Effector memory CD8-positive, alpha-beta T cell (primary cell): Measurements from ENCODE around the gene SLC6A7.
"Not testable (repeated sequence)": the region's sequence is repeated elsewhere in the genome, so short reads cannot be mapped to it uniquely, and the experiment has no call there.

Experiments used
- ATAC-seq: fragments of 150-1000 bp; cut with Tn5 transposase; replicated peaks from 2 replicates; pipeline ENCODE4 v1.10.0; 2021; ENCODE audit warnings: mild to moderate bottlenecking, moderate library complexity
- DNase-seq, 3 experiments: peaks; one replicate each; pipeline ENCODE4 v3.0.0; 2021
- H3K27ac Mint-ChIP-seq, 2 donors: one replicate each; pipeline ENCODE4 v1.8.0; 2022; ENCODE audit warnings: mild to moderate bottlenecking in 2 of 2, mixed read lengths in 2 of 2, moderate library complexity in 2 of 2
- H3K27me3 Mint-ChIP-seq, 2 donors: one replicate each; pipeline ENCODE4 v1.8.0; 2022; ENCODE audit warnings: mixed read lengths in 2 of 2
- H3K36me3 Mint-ChIP-seq: one replicate; pipeline ENCODE4 v1.8.0; 2022; ENCODE audit warnings: mild to moderate bottlenecking, moderate library complexity, mixed read lengths; ENCODE audit not compliant: insufficient read depth
- H3K4me1 Mint-ChIP-seq, 2 donors: one replicate each; pipeline ENCODE4 v1.8.0; 2022; ENCODE audit warnings: low read depth in 2 of 2, mixed read lengths in 2 of 2
- H3K4me3 Mint-ChIP-seq, 2 donors: one replicate each; pipeline ENCODE4 v1.8.0; 2022; ENCODE audit warnings: mild to moderate bottlenecking in 2 of 2, mixed read lengths in 2 of 2, moderate library complexity in 2 of 2
- H3K9me3 Mint-ChIP-seq, 2 donors: one replicate each; pipeline ENCODE4 v1.8.0; 2022; ENCODE audit warnings: mixed read lengths in 2 of 2

The SLC6A7 gene

DNA sequence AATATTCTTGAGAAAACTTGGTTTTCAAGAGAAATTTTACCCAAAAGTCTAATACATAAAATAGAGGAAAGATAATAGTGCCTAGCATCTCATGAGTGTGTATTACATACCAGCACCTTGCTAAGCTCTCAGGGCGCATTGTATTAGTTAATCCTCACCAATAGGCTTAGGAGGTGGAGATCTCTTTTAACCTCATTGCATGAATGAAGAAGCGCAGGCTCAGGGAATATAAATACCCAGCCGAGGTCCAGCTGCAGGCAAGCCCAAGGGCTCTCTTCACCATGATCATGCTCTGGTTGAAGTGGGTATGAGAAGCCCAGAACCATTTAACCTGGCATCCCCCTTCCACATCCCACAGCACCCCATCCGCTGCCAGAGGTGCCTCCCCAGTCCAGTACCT lies 53.7 kb downstream of the SLC6A7 start:
- Mint-ChIP-seq H3K36me3 (no peaks in the 10 kb centered on the region), H3K27me3 (peaks cover 0 to 23% of the 10 kb centered on the region in 2 donors), H3K9me3 (no peaks in the 10 kb centered on the region), H3K4me3 (no peak overlapping the region), H3K27ac (no peak overlapping the region), H3K4me1 (no peaks in the 10 kb centered on the region)
- ATAC-seq (no peak), DNase-seq (no peak)

DNA sequence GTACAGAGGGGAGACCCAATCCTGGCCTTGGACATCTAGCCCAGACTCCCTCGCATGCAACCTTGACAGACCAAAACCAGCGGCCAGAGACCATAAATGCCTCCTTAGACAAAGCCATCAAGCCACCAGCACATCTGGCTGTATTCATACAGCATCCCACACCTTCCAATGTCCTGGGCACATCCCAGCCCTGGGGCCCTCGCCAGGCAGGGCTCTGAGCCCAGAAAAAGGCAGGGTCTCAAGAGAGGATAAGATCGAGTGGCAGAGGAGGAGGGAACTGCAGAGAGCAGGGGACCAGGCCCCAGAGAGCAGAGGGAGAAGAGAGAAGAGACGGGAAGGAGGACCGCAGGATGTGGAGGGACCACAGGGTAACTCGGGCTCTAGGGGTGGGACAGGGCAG lies 54.3 kb downstream of the SLC6A7 start:
- no peak overlapping the region for H3K27ac Mint-ChIP-seq
- H3K27me3 Mint-ChIP-seq, result peaks cover 0 to 29% of the 10 kb centered on the region in 2 donors
- H3K4me3 Mint-ChIP-seq, result no peak overlapping the region
- no peak for ATAC-seq
- no peaks in the 10 kb centered on the region for H3K4me1 Mint-ChIP-seq
- no peak for DNase-seq
- no peaks in the 10 kb centered on the region for H3K9me3 Mint-ChIP-seq
- no peaks in the 10 kb centered on the region for H3K36me3 Mint-ChIP-seq

DNA sequence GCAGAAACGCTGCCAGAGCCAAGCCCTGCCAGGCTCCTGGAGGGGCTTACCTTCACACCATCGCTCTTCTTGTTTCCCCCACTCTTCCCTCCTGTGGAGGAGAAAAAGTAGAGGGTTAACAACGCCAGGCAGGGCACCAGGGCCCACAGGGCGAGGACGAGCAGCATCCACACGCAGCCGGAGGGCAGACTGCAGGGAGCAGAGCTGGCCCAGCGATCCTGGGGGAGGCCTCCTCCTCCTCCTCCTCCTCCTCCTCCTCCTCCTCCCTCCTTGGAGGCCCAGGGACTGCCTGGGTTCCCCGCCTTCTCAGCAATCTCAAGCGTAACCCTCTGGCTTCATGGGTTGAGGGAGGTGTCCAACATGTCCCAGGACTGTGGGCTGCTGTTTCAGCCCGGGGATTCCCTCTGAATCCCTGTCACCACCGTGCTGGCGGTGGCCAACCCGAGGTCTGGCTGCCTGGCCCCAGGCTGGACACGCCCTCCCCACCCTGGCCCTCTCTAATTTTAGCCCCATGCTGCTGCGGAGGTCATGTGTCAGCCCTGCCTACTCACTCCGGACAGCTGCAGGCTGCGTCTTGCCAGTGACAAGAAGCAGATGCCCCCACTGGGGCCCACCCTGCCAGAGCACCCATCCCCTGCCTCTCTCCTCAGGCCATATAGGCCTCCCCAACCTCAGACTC lies 55.4 kb downstream of the SLC6A7 start:
- Mint-ChIP-seq H3K4me1 (no peaks in the 10 kb centered on the region), H3K27ac (no peak overlapping the region), H3K9me3 (no peaks in the 10 kb centered on the region), H3K27me3 (peaks cover 6 to 39% of the 10 kb centered on the region in 2 donors), H3K4me3 (no peak overlapping the region), H3K36me3 (no peaks in the 10 kb centered on the region)
- DNase-seq, result no peak
- ATAC-seq, result no peak

DNA sequence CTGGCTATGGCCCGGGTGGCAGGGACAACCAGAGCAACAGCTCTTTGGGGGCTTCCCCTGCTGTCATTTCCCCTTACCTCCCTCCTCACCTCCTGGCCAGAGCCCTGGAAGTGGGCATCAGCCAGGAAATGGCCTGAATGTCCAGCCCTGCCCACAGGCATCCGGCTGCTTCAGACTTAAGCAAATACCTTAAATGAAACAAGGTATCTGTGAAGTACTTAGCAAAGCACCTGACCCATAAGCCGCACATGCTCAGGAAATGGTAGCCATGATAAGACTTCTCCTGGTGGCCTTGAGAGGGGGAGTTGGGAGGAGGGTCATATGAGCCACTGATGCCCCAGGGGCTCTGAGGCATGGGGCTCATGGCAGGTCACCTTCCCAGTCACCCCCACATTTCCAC lies 55.9 kb downstream of the SLC6A7 start:
- Mint-ChIP-seq H3K4me3 (no peak overlapping the region), H3K27me3 (peaks cover 6 to 39% of the 10 kb centered on the region in 2 donors), H3K9me3 (no peaks in the 10 kb centered on the region), H3K4me1 (no peaks in the 10 kb centered on the region), H3K27ac (no peak overlapping the region), H3K36me3 (no peaks in the 10 kb centered on the region)
- no peak for DNase-seq
- no peak for ATAC-seq

DNA sequence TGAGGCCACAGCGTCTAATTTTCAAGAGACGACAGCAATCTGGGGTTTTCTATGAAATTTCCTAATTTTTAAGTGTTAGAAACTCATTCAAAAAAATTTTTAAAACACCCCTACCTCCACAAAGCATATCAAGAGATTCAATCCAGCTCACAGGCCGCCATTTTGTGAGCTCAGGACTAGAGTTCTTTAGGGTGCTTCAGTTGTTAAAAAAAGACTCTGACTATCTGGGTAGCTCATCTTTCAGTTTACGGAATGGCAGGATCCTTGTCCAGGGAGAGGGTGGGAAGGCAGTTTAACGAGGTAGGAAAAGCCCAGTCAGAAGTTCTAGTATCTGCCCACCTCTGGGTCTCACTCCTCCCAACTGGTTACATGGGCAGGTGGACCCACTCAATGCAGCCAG lies 56.6 kb downstream of the SLC6A7 start:
- no peak for ATAC-seq

DNA sequence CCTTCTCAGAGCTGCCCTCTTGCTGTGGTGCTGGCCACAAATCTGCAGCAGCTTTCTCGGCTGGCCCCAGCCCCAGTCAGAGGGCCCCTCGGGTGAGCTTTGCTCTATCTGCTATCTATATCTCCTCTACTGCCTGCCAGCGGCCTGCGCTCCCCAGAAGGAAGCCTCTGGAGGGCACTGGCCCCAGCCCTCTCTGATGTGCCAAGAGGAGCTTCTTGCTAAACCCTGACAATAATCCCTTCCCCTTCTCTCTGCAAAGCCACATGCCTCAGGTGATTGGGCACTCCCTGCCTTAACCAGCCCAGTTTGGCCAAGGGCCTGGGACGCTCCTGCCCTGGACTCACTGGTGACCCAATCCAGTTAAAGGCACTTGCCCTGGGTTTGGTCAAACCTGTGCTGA lies 57.0 kb downstream of the SLC6A7 start:
- H3K36me3 Mint-ChIP-seq, result no peaks in the 10 kb centered on the region
- no peak for DNase-seq
- ATAC-seq, result no peak
- H3K4me3 Mint-ChIP-seq, result no peak overlapping the region
- H3K27ac Mint-ChIP-seq, result peak overlapping the region in 1 of 2 donors; percentile 83
- no peaks in the 10 kb centered on the region for H3K9me3 Mint-ChIP-seq
- H3K27me3 Mint-ChIP-seq, result peaks cover 6 to 46% of the 10 kb centered on the region in 2 donors
- no peaks in the 10 kb centered on the region for H3K4me1 Mint-ChIP-seq

More for the DNA sequence above, 56.6 kb downstream of the SLC6A7 start:
- no peak for DNase-seq
- no peaks in the 10 kb centered on the region for H3K9me3 Mint-ChIP-seq
- H3K27ac Mint-ChIP-seq, result no peak overlapping the region
- H3K4me3 Mint-ChIP-seq, result no peak overlapping the region
- H3K4me1 Mint-ChIP-seq, result no peaks in the 10 kb centered on the region
- H3K36me3 Mint-ChIP-seq, result no peaks in the 10 kb centered on the region
- peaks cover 6 to 42% of the 10 kb centered on the region in 2 donors for H3K27me3 Mint-ChIP-seq

DNA sequence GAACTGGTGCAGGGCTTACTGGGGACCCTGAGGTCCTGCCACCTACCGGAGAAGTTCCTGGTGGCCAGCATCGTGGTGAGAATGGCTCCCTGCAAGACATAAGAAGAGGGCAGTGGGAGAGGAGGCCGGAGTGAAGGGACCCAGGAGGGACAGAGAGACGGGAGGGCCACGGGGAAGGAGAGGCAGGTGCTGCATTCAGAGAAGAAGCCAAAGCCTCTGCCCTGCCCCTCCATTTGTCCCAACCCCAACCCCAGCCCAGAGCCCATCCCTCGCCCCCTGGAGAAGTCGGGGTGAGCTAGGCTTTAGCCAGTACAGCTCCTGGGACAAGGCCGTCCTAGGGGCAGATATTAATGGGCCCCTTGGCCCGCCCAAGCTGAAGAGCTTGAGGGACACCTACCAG lies 57.9 kb downstream of the SLC6A7 start:
- ATAC-seq (no peak), DNase-seq (no peak)
- no peak overlapping the region for H3K27ac Mint-ChIP-seq
- H3K9me3 Mint-ChIP-seq, result no peaks in the 10 kb centered on the region
- peaks cover 6 to 48% of the 10 kb centered on the region in 2 donors for H3K27me3 Mint-ChIP-seq
- no peaks in the 10 kb centered on the region for H3K36me3 Mint-ChIP-seq
- no peak overlapping the region for H3K4me3 Mint-ChIP-seq
- H3K4me1 Mint-ChIP-seq, result no peaks in the 10 kb centered on the region

DNA sequence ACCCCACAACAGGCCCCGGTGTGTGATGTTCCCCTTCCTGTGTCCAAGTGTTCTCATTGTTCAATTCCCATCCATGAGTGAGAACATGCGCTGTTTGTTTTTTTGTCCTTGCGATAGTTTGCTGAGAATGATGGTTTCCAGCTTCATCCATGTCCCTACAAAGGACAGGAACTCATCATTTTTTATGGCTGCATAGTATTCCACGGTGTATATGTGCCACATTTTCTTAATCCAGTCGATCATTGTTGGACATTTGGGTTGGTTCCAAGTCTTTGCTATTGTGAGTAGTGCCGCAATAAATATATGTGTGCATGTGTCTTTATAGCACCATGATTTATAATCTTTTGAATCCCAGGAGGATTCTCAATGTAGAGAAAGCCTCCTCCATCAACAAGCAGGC lies 58.6 kb downstream of the SLC6A7 start:
- DNase-seq, H3K4me1 Mint-ChIP-seq, H3K4me3 Mint-ChIP-seq, H3K27ac Mint-ChIP-seq, H3K36me3 Mint-ChIP-seq, H3K9me3 Mint-ChIP-seq, ATAC-seq: not testable (repeated sequence)
- H3K27me3 Mint-ChIP-seq, result peaks cover 6 to 48% of the 10 kb centered on the region in 2 donors

DNA sequence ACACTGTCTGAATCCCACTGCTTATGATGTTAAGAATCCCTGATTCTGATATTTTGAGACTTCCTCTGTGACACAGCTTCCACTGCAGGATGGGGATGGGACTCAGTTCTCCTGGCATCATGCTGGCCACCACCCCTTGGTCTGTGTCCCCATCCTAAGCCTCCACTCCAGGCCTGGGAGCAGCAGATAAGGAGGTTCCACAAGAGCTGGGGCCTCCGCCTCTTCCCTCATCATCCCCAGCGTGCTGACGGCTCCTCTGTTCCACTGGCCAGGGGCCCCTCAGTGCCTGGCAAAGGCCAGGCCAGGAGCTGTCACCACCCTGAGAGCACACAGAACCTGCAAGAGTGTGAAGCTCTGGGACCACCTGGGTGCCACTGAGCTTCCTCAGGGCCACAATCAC lies 59.1 kb downstream of the SLC6A7 start:
- H3K27me3 Mint-ChIP-seq, result peaks cover 6 to 46% of the 10 kb centered on the region in 2 donors
- DNase-seq, result no peak
- H3K9me3 Mint-ChIP-seq, result no peaks in the 10 kb centered on the region
- H3K27ac Mint-ChIP-seq, result no peak overlapping the region
- H3K4me1 Mint-ChIP-seq, result no peaks in the 10 kb centered on the region
- H3K4me3 Mint-ChIP-seq, result no peak overlapping the region
- no peaks in the 10 kb centered on the region for H3K36me3 Mint-ChIP-seq
- ATAC-seq, result no peak

DNA sequence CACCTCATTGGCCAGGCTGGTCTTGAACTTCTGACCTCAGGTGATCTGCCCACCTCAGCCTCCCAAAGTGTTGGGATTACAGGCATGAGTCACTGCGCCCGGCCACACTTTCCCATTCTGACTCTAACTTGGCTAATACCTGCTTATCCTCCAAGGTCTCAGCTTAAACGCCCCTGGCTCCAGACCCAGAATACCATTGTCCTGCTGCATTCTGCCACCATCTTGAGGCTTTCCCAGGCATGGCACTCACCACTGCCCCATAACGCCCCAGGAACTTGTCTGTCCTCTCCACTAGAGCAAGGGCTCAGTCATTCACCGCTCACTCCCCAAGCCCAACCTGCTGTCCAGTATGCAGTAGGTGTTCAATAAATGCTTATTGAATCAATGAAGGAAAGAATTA lies 59.9 kb downstream of the SLC6A7 start:
- H3K27ac Mint-ChIP-seq, result no peak overlapping the region
- ATAC-seq (no peak), DNase-seq (no peak)
- no peak overlapping the region for H3K4me3 Mint-ChIP-seq
- no peaks in the 10 kb centered on the region for H3K36me3 Mint-ChIP-seq
- no peaks in the 10 kb centered on the region for H3K4me1 Mint-ChIP-seq
- no peaks in the 10 kb centered on the region for H3K9me3 Mint-ChIP-seq
- peaks cover 6 to 38% of the 10 kb centered on the region in 2 donors for H3K27me3 Mint-ChIP-seq

DNA sequence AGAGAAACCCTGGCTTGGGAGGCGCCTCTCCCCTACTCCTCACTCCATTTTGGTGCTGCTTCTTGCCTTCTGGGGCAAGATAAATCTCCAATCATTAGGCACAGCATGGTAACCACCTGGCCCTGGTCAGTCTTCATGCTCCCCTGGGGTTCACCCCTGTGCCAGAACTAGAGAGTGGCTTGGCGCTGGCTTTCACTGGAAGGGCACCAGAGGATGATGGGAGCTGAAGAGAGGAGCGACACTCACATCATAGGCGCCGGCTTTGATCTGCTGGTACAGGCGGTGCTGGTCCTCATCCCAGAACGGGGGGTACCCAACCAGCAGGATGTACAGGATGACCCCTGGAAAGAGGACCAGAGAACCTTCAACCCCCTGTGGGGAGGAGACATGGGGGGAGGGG lies 61.6 kb downstream of the SLC6A7 start:
- Mint-ChIP-seq H3K9me3 (no peaks in the 10 kb centered on the region), H3K27me3 (peaks cover 6 to 27% of the 10 kb centered on the region in 2 donors), H3K27ac (no peak overlapping the region), H3K4me1 (no peaks in the 10 kb centered on the region), H3K4me3 (no peak overlapping the region), H3K36me3 (no peaks in the 10 kb centered on the region)
- DNase-seq, result no peak
- no peak for ATAC-seq

DNA sequence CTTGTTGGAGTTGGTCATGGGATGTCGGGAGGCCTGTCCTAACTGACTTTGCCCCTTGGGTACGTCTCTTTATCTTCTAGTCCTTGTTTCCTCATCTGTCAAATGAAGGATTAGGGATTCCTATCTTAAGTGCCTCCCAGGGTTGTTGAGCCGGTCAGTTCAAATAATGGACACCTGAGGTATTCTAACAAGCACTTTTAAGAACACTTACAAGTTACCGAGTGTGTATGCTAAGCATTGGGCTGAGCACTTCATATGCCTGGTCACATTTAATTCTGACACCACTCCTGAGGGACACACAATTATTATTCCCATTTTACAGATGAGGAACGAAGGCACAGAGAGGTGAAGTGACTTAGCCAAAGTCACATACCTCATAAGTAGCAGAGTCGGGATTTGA lies 62.6 kb downstream of the SLC6A7 start:
- Mint-ChIP-seq H3K27me3 (peaks cover 6 to 32% of the 10 kb centered on the region in 2 donors), H3K4me1 (no peaks in the 10 kb centered on the region), H3K36me3 (no peaks in the 10 kb centered on the region), H3K27ac (no peak overlapping the region), H3K4me3 (no peak overlapping the region), H3K9me3 (no peaks in the 10 kb centered on the region)
- DNase-seq (no peak), ATAC-seq (no peak)

DNA sequence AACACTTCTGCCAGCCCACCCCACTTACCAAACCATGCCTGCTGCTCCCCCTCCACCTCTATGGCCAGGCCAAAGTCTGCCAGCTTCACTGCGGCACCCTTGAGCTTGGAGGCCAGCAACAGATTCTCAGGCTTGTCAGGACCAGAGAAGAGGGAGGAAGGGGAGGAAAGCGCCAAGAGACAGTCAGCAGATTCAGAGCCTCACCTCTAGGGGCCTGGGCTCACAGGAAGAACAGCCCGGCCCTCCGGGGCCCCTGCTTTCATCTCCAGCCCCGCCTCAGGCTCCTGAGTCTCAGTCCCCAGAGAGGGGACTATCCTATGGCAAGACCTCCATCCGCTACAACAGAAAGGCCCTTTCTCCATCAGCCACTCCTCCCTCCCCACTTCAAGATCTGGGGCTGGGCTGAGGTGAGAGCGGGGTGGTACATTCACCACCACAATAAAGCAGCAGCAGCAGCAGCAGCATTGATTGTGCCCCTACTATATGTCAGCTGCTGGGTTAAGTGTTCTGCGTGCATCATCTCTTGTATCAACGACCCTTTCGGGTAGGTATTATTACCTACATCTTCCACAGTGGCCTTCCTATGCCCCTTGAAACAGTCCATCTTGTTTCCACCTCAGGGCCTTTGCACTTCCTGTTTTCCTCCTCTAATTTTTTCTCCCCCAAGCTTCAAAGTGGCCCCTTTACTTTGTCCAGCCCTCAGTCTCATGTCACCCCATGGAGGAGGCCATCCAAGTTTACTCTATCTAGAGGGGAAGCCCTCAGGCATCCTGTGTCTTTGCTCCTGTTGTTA lies 63.8 kb downstream of the SLC6A7 start:
- no peaks in the 10 kb centered on the region for H3K4me1 Mint-ChIP-seq
- ATAC-seq (no peak), DNase-seq (no peak)
- no peaks in the 10 kb centered on the region for H3K36me3 Mint-ChIP-seq
- no peak overlapping the region for H3K4me3 Mint-ChIP-seq
- H3K27me3 Mint-ChIP-seq, result peaks cover 6 to 31% of the 10 kb centered on the region in 2 donors
- H3K9me3 Mint-ChIP-seq, result no peaks in the 10 kb centered on the region
- H3K27ac Mint-ChIP-seq, result peak overlapping the region in 1 of 2 donors; percentile 54

DNA sequence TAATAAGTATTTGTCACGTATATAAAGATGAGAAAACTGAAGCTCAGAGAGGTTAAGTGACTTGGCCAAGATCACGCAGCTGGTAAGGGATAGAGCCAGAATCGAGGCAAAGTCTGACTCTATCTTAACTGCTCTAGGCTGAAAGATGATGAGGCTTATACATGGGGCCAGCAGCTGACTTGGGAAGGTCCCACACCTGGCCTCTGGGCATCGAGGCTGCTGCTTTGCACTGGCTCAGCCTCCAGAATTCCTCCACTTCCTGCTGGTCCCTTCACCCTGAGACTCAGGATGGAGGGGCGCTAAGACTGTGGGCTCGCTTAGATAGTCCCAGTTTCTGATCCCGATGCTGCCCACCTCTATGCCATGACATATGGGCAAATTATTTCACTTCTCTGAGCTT lies 64.5 kb downstream of the SLC6A7 start:
- Mint-ChIP-seq H3K36me3 (no peaks in the 10 kb centered on the region), H3K27me3 (peaks cover 6 to 24% of the 10 kb centered on the region in 2 donors), H3K27ac (peak overlapping the region in 1 of 2 donors; percentile 54), H3K9me3 (no peaks in the 10 kb centered on the region), H3K4me3 (no peak overlapping the region), H3K4me1 (no peaks in the 10 kb centered on the region)
- DNase-seq, result no peak
- no peak for ATAC-seq
